Calu3 (cell line): ENCODE data around the gene OSBPL3. TPM values are rescaled to one million over a fixed set of nuclear protein-coding genes. Genes with fewer than 3 reads are reported as not detected.

Experiments
- BruUV-seq: library from RNA; stranded (reverse); fragments of 400-500 nt; replicated peaks from 2 replicates; lab custom pipeline; 2021; lab: Mats Ljungman, UMichigan
- CTCF ChIA-PET: fragments of 300-600 bp; sonication (Branson Sonifier 250); formaldehyde crosslinking; loops from one replicate; lab custom pipeline; 2022; ENCODE audit warnings: antibody characterized with exemption; lab: Charles Lee
- DNase-seq: peaks from one replicate; pipeline ENCODE4 v3.0.0; 2022
- H3K27ac Mint-ChIP-seq: one replicate; pipeline ENCODE4 v1.8.0; 2022; ENCODE audit warnings: mixed read lengths; ENCODE audit not compliant: unreplicated experiment
- H3K27me3 Mint-ChIP-seq: one replicate; pipeline ENCODE4 v1.8.0; 2022; ENCODE audit warnings: mixed read lengths; ENCODE audit not compliant: unreplicated experiment
- H3K36me3 Mint-ChIP-seq: one replicate; pipeline ENCODE4 v1.8.0; 2022; ENCODE audit warnings: mild to moderate bottlenecking, moderate library complexity, mixed read lengths; ENCODE audit not compliant: insufficient read depth, unreplicated experiment
- H3K4me1 Mint-ChIP-seq: one replicate; pipeline ENCODE4 v1.8.0; 2022; ENCODE audit warnings: mild to moderate bottlenecking, low read depth, mixed read lengths; ENCODE audit not compliant: unreplicated experiment
- H3K4me3 Mint-ChIP-seq: one replicate; pipeline ENCODE4 v1.8.0; 2022; ENCODE audit warnings: mild to moderate bottlenecking, low read depth, moderate library complexity, mixed read lengths; ENCODE audit not compliant: unreplicated experiment
- H3K9me3 Mint-ChIP-seq: one replicate; pipeline ENCODE4 v1.8.0; 2022; ENCODE audit warnings: low read depth, mixed read lengths; ENCODE audit not compliant: unreplicated experiment
- CTCF ChIP-seq: fragments of 200-600 bp; IDR thresholded peaks from one replicate; pipeline ENCODE4 v1.8.0; 2022; ENCODE audit warnings: antibody characterized with exemption; ENCODE audit not compliant: unreplicated experiment
- intact Hi-C: fragments of 100-400 bp; cut with micrococcal nuclease; formaldehyde crosslinking; loops from one replicate; pipeline ENCODE4 v1.10.0; 2022; ENCODE audit not compliant: unreplicated experiment
- total RNA-seq: library from RNA; stranded (reverse); gene quantifications from 2 replicates; pipeline ENCODE4 v1.2.3, GENCODE V29; 2022

OSBPL3 gene
- total RNA-seq, 1 experiment from 2014 or later, result 136 TPM

DNA sequence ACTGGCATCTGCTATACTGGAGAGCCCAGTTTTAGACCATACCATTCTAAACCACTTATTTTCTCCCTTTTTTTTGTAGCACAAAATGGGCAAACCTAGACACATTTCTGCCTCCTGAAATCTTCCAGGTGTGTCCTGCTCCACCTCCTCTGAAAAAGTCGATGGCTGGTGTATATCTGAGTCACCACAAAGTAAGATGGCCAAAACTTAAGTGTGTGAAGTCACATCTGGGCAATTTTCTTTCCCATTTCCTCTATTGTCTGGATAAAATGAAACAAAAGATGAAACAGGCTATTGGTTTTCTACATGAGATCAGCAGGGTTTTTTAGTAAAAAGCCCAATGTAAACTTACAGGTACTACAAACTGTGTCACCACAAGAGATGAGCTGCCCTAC, 65.5 kb downstream of the OSBPL3 start:
- Mint-ChIP-seq H3K4me3 (no peak overlapping the region), H3K9me3 (no peaks in the 10 kb centered on the region), H3K27me3 (no peaks in the 10 kb centered on the region), H3K4me1 (peaks cover 78% of the 10 kb centered on the region), H3K27ac (no peak overlapping the region), H3K36me3 (peaks cover 4% of the 10 kb centered on the region)
- intact Hi-C loops, result no loop called here
- no peak for DNase-seq
- TF ChIP-seq CTCF, result no peak
- BruUV-seq, result no TSS peak
- CTCF ChIA-PET, result interaction anchor here (0.9 kb wide), 1 partner anchor 29 kb away, joined by 3 read pairs; no protein-coding TSS in a partner anchor

- Mint-ChIP-seq H3K9me3 (no peaks in the 10 kb centered on the region), H3K36me3 (peaks cover 4% of the 10 kb centered on the region), H3K27me3 (no peaks in the 10 kb centered on the region), H3K27ac (no peak overlapping the region), H3K4me1 (peaks cover 73% of the 10 kb centered on the region), H3K4me3 (no peak overlapping the region)
- DNase-seq, result no peak
- intact Hi-C loops, result no loop called here
- CTCF ChIA-PET, result no interaction called here
- TF ChIP-seq CTCF, result no peak
- no TSS peak for BruUV-seq
These were observed 66.0 kb downstream of the OSBPL3 start for GRCh38 chr7:24913801-24914464.

GRCh38 chr7:24912874-24913514, 67.0 kb downstream of the OSBPL3 start:
- Mint-ChIP-seq H3K4me3 (no peak overlapping the region), H3K9me3 (no peaks in the 10 kb centered on the region), H3K27me3 (no peaks in the 10 kb centered on the region), H3K36me3 (peaks cover 4% of the 10 kb centered on the region), H3K27ac (no peak overlapping the region), H3K4me1 (peaks cover 64% of the 10 kb centered on the region)
- CTCF ChIA-PET, result no interaction called here
- no TSS peak for BruUV-seq
- intact Hi-C loops, result no loop called here
- DNase-seq, result no peak
- no peak for TF ChIP-seq CTCF

- no TSS peak for BruUV-seq
- no peak for DNase-seq
These were observed 67.6 kb downstream of the OSBPL3 start for GRCh38 chr7:24912424-24912823.

More at GRCh38 chr7:24912424-24912823, 67.6 kb downstream of the OSBPL3 start:
- TF ChIP-seq CTCF, result no peak
- Mint-ChIP-seq H3K9me3 (no peaks in the 10 kb centered on the region), H3K4me1 (peaks cover 58% of the 10 kb centered on the region), H3K27ac (no peak overlapping the region), H3K36me3 (peaks cover 4% of the 10 kb centered on the region), H3K4me3 (no peak overlapping the region), H3K27me3 (no peaks in the 10 kb centered on the region)
- intact Hi-C loops, result no loop called here
- CTCF ChIA-PET, result no interaction called here
